GM12873 (cell line): ENCODE data around the gene PIGP.

Source experiments
- TF ChIP-seq, protein P1 (sequence below): IDR thresholded peaks from 2 replicates; pipeline ENCODE4 v1.5.1; 2012; ENCODE audit warnings: low read depth, mild to moderate bottlenecking, moderate library complexity, low read length, control low read depth; ENCODE audit not compliant: insufficient read depth; ENCODE audit errors: missing control alignments

PIGP gene

DNA sequence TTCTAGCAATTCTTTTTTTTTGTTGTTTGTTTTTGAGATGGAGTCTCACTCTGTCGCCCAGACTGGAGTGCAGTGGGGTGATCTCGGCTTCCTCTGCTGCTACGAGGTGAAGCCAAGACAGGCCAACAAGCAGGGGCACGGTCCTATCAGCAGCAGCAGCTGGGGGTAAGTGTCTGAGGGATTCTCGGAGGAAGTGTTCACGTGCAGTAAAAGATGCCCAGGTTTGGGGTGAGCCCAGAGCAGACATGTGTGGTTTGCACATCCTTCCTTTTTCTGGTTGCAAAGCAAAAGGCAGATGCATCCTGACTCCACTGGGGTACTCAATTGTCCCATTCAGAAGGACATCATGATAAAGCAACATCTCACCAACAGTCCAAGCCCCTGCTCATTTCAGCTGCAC, 27.7 kb downstream of the PIGP start:
- TF ChIP-seq, protein P1, sequence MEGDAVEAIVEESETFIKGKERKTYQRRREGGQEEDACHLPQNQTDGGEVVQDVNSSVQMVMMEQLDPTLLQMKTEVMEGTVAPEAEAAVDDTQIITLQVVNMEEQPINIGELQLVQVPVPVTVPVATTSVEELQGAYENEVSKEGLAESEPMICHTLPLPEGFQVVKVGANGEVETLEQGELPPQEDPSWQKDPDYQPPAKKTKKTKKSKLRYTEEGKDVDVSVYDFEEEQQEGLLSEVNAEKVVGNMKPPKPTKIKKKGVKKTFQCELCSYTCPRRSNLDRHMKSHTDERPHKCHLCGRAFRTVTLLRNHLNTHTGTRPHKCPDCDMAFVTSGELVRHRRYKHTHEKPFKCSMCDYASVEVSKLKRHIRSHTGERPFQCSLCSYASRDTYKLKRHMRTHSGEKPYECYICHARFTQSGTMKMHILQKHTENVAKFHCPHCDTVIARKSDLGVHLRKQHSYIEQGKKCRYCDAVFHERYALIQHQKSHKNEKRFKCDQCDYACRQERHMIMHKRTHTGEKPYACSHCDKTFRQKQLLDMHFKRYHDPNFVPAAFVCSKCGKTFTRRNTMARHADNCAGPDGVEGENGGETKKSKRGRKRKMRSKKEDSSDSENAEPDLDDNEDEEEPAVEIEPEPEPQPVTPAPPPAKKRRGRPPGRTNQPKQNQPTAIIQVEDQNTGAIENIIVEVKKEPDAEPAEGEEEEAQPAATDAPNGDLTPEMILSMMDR = no peak

DNA sequence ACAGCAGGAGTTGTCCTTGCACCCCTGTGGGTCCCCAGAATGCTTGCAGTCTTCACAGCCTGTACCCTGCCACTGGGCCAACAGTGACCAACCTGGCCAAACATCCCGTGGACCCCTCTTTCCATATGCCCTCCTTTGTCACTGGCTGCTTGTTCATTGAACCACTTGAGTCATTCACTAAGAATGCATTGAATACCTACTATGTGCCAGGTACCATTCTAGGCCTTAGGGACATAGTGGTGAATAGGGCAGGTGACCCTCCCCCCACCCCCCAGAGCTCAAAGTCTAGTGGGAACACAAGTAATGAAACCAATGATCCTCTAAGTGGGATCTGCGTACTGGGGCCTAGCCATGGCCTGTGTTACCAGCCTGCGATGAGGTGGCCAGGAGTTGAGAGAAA, 28.2 kb downstream of the PIGP start:
- TF ChIP-seq, protein P1 = no peak

DNA sequence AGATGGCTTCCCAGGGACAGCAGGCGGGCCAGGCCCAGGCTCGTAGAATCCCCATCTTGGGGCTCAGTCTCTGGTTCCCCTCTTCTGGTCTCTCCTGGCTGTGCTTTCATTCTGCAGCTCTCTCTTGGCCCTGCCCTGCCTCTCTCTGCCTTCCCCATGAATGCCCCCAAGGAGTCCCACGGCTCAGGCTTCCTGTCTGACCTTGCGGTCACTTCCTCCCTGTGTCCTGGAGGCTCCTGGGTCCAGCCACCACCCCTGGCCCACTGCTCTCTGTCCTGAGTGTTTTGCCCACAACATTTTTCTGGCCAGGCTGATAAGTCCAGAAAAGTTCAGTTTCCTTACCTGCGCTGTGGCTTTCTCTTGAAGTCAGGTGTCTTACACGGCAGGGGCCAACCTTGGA, 29.1 kb downstream of the PIGP start:
- TF ChIP-seq, protein P1 = no peak

DNA sequence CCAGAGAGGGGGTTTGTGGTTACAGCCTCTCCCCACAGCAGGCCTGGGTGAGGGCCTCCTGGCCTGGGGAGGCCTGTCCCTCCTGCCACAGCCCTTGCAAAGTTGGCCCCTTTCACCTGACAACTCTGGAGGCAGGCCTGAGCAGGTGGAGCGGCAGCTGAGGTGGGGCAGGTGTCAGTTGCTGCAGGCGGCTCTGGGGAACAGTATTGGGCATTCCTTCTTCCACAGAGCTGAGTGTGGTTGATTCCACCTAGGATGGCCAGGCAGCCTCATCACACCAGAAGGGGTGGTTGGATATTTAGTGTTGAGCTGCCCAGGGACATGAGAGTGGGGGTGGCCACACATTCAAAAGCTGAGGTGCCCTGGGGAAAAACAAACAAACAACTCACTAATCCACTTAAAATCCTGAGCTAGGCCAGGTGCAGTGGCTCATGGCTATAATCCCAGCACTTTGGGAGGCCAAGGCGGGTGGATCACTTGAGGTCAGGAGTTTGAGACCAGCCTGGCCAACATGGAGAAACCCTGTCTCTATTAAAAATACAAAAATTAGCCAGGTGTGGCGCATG, 31.1 kb downstream of the PIGP start:
- TF ChIP-seq, protein P1 = no peak

DNA sequence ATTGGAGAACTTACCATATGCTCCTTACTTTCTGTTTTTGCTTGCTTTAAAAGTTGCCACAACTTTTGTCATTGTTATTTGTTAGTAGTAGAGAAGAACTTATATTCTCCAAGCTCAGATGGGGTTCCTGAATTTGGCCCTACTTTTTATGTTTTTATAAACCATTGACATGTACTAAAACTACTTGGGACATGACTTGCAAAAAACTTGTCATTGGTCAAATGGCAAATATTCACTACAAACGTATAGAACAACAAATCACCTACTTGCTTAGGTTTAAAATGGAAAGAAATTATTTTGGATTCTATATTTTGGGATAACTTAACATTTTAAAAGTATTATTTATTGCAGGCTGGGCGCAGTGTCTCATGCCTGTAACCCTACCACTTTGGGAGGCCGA, 32.7 kb downstream of the PIGP start:
- TF ChIP-seq, protein P1 = no peak

DNA sequence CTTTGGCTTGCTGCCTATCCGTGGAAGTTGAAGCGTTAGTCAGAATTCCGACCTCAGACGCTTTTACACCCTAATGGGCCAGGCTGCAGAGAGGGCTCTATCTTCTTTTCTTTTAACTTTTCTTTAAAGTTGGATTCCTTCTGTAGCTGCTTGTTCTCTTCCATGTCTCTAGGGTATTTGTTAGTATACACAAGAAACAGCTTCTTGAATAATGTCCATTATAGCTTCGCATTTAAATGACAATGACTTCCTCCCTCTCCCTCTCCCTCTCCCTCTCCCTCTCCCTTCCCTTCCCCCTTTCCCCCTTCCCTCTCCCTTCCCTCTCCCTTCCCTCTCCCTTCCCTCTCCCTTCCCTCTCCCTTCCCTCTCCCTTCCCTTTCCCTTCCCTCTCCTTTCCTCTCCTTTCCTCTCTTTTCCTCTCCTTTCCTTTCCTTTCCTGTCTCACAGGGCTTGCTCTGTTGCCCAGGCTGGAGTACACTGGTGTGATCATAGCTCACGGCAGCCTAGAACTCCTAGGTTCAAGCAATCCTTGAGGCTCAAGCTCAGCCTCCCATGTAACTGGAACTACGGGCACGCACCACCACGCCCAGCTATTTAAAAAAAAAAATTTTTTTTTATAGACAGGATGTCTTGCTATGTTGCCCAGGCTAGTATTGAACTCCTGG, 33.3 kb downstream of the PIGP start:
- TF ChIP-seq, protein P1 = no peak

DNA sequence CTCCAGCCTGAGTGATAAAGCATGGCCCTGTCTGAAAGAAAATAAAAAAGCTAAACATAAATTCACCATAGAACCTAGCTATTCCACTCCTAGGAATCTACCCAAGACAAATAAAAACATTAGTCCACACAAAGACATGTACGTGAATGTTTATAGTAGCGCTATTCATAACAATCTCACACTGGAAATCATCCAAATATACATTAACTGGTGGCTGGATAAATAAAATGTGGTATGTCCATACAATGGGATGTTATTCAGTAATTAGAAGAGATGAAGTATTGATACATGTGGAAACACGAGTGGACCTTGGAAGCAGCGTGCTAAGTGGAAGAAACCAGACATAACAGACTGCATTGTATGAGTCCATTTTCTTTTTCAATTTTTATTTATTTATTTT, 36.7 kb downstream of the PIGP start:
- TF ChIP-seq, protein P1 = no peak
